HepG2 (cell line): Measurements from ENCODE around the gene SDK1. TPM values are rescaled to one million over a fixed set of nuclear protein-coding genes. Genes with fewer than 3 reads are reported as not detected.

ENCODE experiments used
- ATAC-seq: fragments of 200-7000 bp; cut with Tn5 transposase; 3 replicates; pipeline ENCODE4 v1.9.1; 2020; ENCODE audit warnings: mild to moderate bottlenecking, moderate library complexity
- BruUV-seq: library from RNA; stranded (reverse); fragments of 400-500 nt; replicated peaks from 2 replicates; lab custom pipeline; 2021; lab: Mats Ljungman, UMichigan
- CTCF ChIA-PET: fragments of 300-600 bp; formaldehyde crosslinking; extraction: SDS; loops from one replicate; lab custom pipeline; 2021; ENCODE audit warnings: low total read pairs, inconsistent platforms, low intra/inter-chr PET ratio; lab: Yijun Ruan, JAX
- POLR2A ChIA-PET: fragments of 350-600 bp; sonication (Branson Sonifier 250); formaldehyde crosslinking; loops from one replicate; lab custom pipeline; 2020; ENCODE audit warnings: antibody characterized with exemption, inconsistent platforms; lab: Yijun Ruan, JAX
- DNase-seq: peaks from one replicate; pipeline ENCODE4 v3.0.0-alpha.2; 2015; ENCODE audit warnings: low spot score
- FAIRE-seq: peaks from 3 replicates; lab custom pipeline; 2011; peaks lifted over from hg19 to GRCh38; lab: Jason Lieb, UNC
- H2AFZ ChIP-seq: one replicate; pipeline ENCODE4 v1.6.1; 2011; ENCODE audit warnings: low read length, inconsistent platforms
- H3K27ac ChIP-seq: fragments of 300-600 bp; 3 replicates; pipeline ENCODE4 v1.8.0; 2011; ENCODE audit warnings: mixed run types, mild to moderate bottlenecking, mixed read lengths, low read length, inconsistent platforms; ENCODE audit not compliant: insufficient read depth; ENCODE audit errors: extremely low read length
- H3K27me3 ChIP-seq, 2 experiments: fragments of 200-600 bp in 1 of 2; 2 replicates in 1 of 2; 3 replicates in 1 of 2; pipeline versions ENCODE4 v1.6.0 to v1.8.0; 2011; ENCODE audit warnings: low read length in 2 of 2, mild to moderate bottlenecking in 2 of 2, moderate library complexity in 2 of 2, inconsistent platforms in 1 of 2; ENCODE audit not compliant: insufficient read depth in 2 of 2, control insufficient read depth in 1 of 2
- H3K36me3 ChIP-seq, 2 experiments: fragments of 200-600 bp in 1 of 2; replicated peaks in 1 of 2; 2 replicates in 1 of 2; 3 replicates in 1 of 2; pipeline versions ENCODE4 v1.5.1 to v1.8.0; 2011; ENCODE audit warnings: low read length in 2 of 2, inconsistent platforms in 1 of 2; ENCODE audit not compliant: insufficient read depth in 2 of 2, control insufficient read depth in 1 of 2
- H3K4me1 ChIP-seq: 2 replicates; pipeline ENCODE4 v1.5.1; 2012; ENCODE audit warnings: low read length, inconsistent platforms; ENCODE audit not compliant: insufficient read depth
- H3K4me2 ChIP-seq: 2 replicates; pipeline ENCODE4 v1.6.0; 2011; ENCODE audit warnings: low read depth, low read length, inconsistent platforms
- H3K4me3 ChIP-seq, 3 experiments: fragments of 200-600 bp in 1 of 3; sonication (generic), shearing (Covaris generic) in 1 of 3; replicated peaks in 1 of 3; 2 replicates each; pipeline ENCODE4 v1.5.1; 2011 to 2016; ENCODE audit warnings: low read length in 3 of 3, inconsistent platforms in 2 of 3, low read depth in 2 of 3, mild to moderate bottlenecking in 2 of 3, control low read depth in 1 of 3, mixed read lengths in 1 of 3; ENCODE audit not compliant: insufficient read depth in 1 of 3
- H3K79me2 ChIP-seq: one replicate; pipeline ENCODE4 v1.6.1; 2011; ENCODE audit warnings: low read length, inconsistent platforms; ENCODE audit not compliant: insufficient read depth
- H3K9ac ChIP-seq: 2 replicates; pipeline ENCODE4 v1.6.0; 2011; ENCODE audit warnings: mild to moderate bottlenecking, low read depth, low read length, inconsistent platforms; ENCODE audit not compliant: insufficient read depth
- H3K9me3 ChIP-seq: 2 replicates; pipeline ENCODE4 v1.5.1; 2012; ENCODE audit warnings: mild to moderate bottlenecking, low read length
- H4K20me1 ChIP-seq: 2 replicates; pipeline ENCODE4 v1.6.0; 2011; ENCODE audit warnings: inconsistent platforms, mild to moderate bottlenecking, low read length, moderate library complexity; ENCODE audit not compliant: insufficient read depth
- BCL6 ChIP-seq: IDR thresholded peaks from 2 replicates; pipeline ENCODE4 v1.6.1; 2016; ENCODE audit warnings: missing genetic modification reagents, missing compliant biosample characterization
- CENPX ChIP-seq: sonication (generic); formaldehyde crosslinking; IDR thresholded peaks from 2 replicates; pipeline ENCODE4 v1.9.0; 2021; ENCODE audit warnings: mild to moderate bottlenecking, missing genetic modification reagents, moderate library complexity
- FOXO1 ChIP-seq: sonication (generic); formaldehyde crosslinking; IDR thresholded peaks from 2 replicates; pipeline ENCODE4 v1.4.0; 2020; ENCODE audit warnings: missing genetic modification reagents
- HMGXB4 ChIP-seq, 2 experiments: sonication (generic) in 1 of 2; formaldehyde crosslinking in 1 of 2; IDR thresholded peaks; 2 replicates each; pipeline versions ENCODE4 v1.4.0 to v1.6.1; 2018 to 2020; ENCODE audit warnings: missing genetic modification reagents in 2 of 2, borderline replicate concordance in 1 of 2, low read depth in 1 of 2, mild to moderate bottlenecking in 1 of 2, missing biosample characterization in 1 of 2
- LCORL ChIP-seq, 2 experiments: fragments of 450-650 bp in 1 of 2; sonication (generic) in 1 of 2; formaldehyde crosslinking in 1 of 2; IDR thresholded peaks; 2 replicates each; pipeline versions ENCODE4 v1.5.0 to v1.6.1; 2017 to 2020; ENCODE audit warnings: antibody characterized with exemption in 1 of 2, missing genetic modification reagents in 1 of 2
- MLXIP ChIP-seq: sonication (generic); formaldehyde crosslinking; IDR thresholded peaks from 2 replicates; pipeline ENCODE4 v1.9.0; 2021; ENCODE audit warnings: missing genetic modification reagents, borderline replicate concordance
- RELA ChIP-seq: sonication (generic); formaldehyde crosslinking; IDR thresholded peaks from 2 replicates; pipeline ENCODE4 v1.4.0; 2020; ENCODE audit warnings: missing genetic modification reagents
- SIN3B ChIP-seq: fragments of 150-350 bp; IDR thresholded peaks from 2 replicates; pipeline ENCODE4 v1.6.1; 2014; ENCODE audit warnings: low read length
- SOX13 ChIP-seq, 3 experiments: fragments of 450-650 bp in 1 of 3; sonication (generic) in 1 of 3; formaldehyde crosslinking in 1 of 3; IDR thresholded peaks in 2 of 3; conservative IDR thresholded peaks in 1 of 3; 2 replicates each; pipeline versions ENCODE4 v1.5.0 to v1.6.1; 2016 to 2020; ENCODE audit warnings: antibody characterized with exemption in 1 of 3, mild to moderate bottlenecking in 1 of 3, missing compliant biosample characterization in 1 of 3, missing genetic modification reagents in 1 of 3, moderate library complexity in 1 of 3
- TARDBP ChIP-seq: sonication (generic); formaldehyde crosslinking; IDR thresholded peaks from 2 replicates; pipeline ENCODE4 v1.8.0; 2022; ENCODE audit warnings: mild to moderate bottlenecking, missing genetic modification reagents
- ZBTB21 ChIP-seq: sonication (generic); formaldehyde crosslinking; IDR thresholded peaks from 2 replicates; pipeline ENCODE4 v1.4.0; 2020; ENCODE audit warnings: missing genetic modification reagents
- ZFP1 ChIP-seq: IDR thresholded peaks from 2 replicates; pipeline ENCODE4 v1.6.1; 2016
- ZFP62 ChIP-seq: sonication (generic); formaldehyde crosslinking; IDR thresholded peaks from 2 replicates; pipeline ENCODE4 v1.4.0; 2020; ENCODE audit warnings: missing genetic modification reagents
- ZNF121 ChIP-seq: sonication (generic); formaldehyde crosslinking; IDR thresholded peaks from 2 replicates; pipeline ENCODE4 v1.5.0; 2020; ENCODE audit warnings: mild to moderate bottlenecking, missing genetic modification reagents
- ZNF33B ChIP-seq: sonication (generic); formaldehyde crosslinking; IDR thresholded peaks from 2 replicates; pipeline ENCODE4 v1.5.1; 2020; ENCODE audit warnings: mild to moderate bottlenecking, missing genetic modification reagents
- ZNF816 ChIP-seq: sonication (generic); formaldehyde crosslinking; IDR thresholded peaks from 2 replicates; pipeline ENCODE4 v1.8.0; 2022; ENCODE audit warnings: missing genetic modification reagents, mild to moderate bottlenecking, borderline replicate concordance
- WGBS: methylation state at CpG from one replicate; pipeline ENCODE4 v1.1.6; 2017; ENCODE audit warnings: low lambda C conversion rate; 5-methylcytosine and 5-hydroxymethylcytosine counted together
- in situ Hi-C: cut with HindIII; loops from 2 replicates; pipeline ENCODE4 v1.10.0; 2017; ENCODE audit warnings: low pct_unique_long_range_greater_than_20kb; ENCODE audit not compliant: extremely low pct_ligation_motif_present
- intact Hi-C: fragments of 100-400 bp; cut with micrococcal nuclease; formaldehyde crosslinking; loops from one replicate; pipeline ENCODE4 v1.10.0; 2022; ENCODE audit not compliant: unreplicated experiment
- polyA plus RNA-seq, 8 experiments: library from polyadenylated mRNA; depleted of rRNA in 3 of 8; stranded (reverse) in 7 of 8; unstranded in 1 of 8; fragments of >200 nt; fragmentation: Illumina TruSeq in 4 of 8; extraction: Trizol in 4 of 8; gene quantifications; 2 replicates each; pipeline versions ENCODE4 v1.2.1 to v1.2.3, GENCODE V29; 2011 to 2016; ENCODE audit warnings: low read depth in 4 of 8, missing spikeins in 1 of 8, mixed read lengths in 1 of 8; ENCODE audit not compliant: insufficient read depth in 1 of 8
- total RNA-seq, 5 experiments: library from RNA; depleted of rRNA; stranded (reverse); fragments of >200 nt; fragmentation: Illumina TruSeq; extraction: Trizol; gene quantifications; 2 replicates each; pipeline ENCODE4 v1.2.3, GENCODE V29; 2016; ENCODE audit warnings: low read depth in 1 of 5
- TF ChIP-seq, protein P1 (sequence below): sonication (generic); formaldehyde crosslinking; conservative IDR thresholded peaks from 2 replicates; pipeline ENCODE4 v1.8.1; 2023; ENCODE audit warnings: missing genetic modification reagents

Gene SDK1
- total and polyA plus RNA-seq, 2 of the 13 experiments (the other 11 are each of a cell fraction or from before 2014, with no cell fraction given), result 0.35 to 2.4 TPM

- no peak overlapping the region for H3K27ac ChIP-seq
- POLR2A ChIA-PET, result no interaction called here
- H3K36me3 ChIP-seq, result no peaks in the 10 kb centered on the region
- WGBS, result 36% methylated on average over 19 of the region's 19 CpGs
- peak overlapping the region; percentile 41 for H3K4me2 ChIP-seq
- no peaks in the 10 kb centered on the region for H4K20me1 ChIP-seq
- in situ Hi-C loops, result no loop called here
- no peaks in the 10 kb centered on the region for H3K79me2 ChIP-seq
- no TSS peak for BruUV-seq
- peaks cover 40% of the 10 kb centered on the region for H3K4me1 ChIP-seq
- ATAC-seq (peak; percentile 85), DNase-seq (peak; percentile 73), FAIRE-seq (peak; percentile 60)
- no peaks in the 10 kb centered on the region for H3K27me3 ChIP-seq
- H3K4me3 ChIP-seq, result no peak overlapping the region
- no peaks in the 10 kb centered on the region for H3K9me3 ChIP-seq
- no peak overlapping the region for H3K9ac ChIP-seq
- CTCF ChIA-PET, result no interaction called here
- no peak overlapping the region for H2AFZ ChIP-seq
- intact Hi-C loops, result no loop called here
- TF ChIP-seq ZNF121 (CRISPR knock-in tag), result no peak
- no peak for TF ChIP-seq ZBTB21 (CRISPR knock-in tag)
- no peak for TF ChIP-seq HMGXB4 (CRISPR knock-in tag; IDR thresholded peaks at IDR 0.05; ENCODE audit: borderline replicate concordance in 1 of 2, low read depth in 1 of 2)
- no peak; the same call in 1 of the 2 replicates for TF ChIP-seq FOXO1
- TF ChIP-seq ZFP1, result no peak
- no peak for TF ChIP-seq ZFP62
- TF ChIP-seq ZNF816 (CRISPR knock-in tag), result no peak
- no peak for TF ChIP-seq TARDBP (CRISPR knock-in tag)
- peak; percentile 33; the same call in 1 of the 2 replicates for TF ChIP-seq BCL6 (CRISPR knock-in tag)
- TF ChIP-seq ZNF33B (CRISPR knock-in tag), result no peak
- TF ChIP-seq CENPX, result no peak
- TF ChIP-seq, protein P1, sequence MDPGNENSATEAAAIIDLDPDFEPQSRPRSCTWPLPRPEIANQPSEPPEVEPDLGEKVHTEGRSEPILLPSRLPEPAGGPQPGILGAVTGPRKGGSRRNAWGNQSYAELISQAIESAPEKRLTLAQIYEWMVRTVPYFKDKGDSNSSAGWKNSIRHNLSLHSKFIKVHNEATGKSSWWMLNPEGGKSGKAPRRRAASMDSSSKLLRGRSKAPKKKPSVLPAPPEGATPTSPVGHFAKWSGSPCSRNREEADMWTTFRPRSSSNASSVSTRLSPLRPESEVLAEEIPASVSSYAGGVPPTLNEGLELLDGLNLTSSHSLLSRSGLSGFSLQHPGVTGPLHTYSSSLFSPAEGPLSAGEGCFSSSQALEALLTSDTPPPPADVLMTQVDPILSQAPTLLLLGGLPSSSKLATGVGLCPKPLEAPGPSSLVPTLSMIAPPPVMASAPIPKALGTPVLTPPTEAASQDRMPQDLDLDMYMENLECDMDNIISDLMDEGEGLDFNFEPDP (CRISPR knock-in tag), result no peak
- no peak for TF ChIP-seq SIN3B
- TF ChIP-seq SOX13 (IDR thresholded peaks at IDR 0.05), result no peak
- 0 out of 4 replicates have a peak, but pooled peaks of 1 of the 2 experiments have one; percentile 19 for TF ChIP-seq SOX13 (CRISPR knock-in tag; conservative IDR thresholded peaks at IDR 0.05 in 1 of 2, IDR thresholded peaks at IDR 0.05 in 1 of 2)
- TF ChIP-seq RELA (CRISPR knock-in tag), result no peak
- TF ChIP-seq MLXIP, result no peak
- TF ChIP-seq LCORL (IDR thresholded peaks at IDR 0.05), result no peak
- peak; percentile 67; the same call in 1 of the 2 replicates for TF ChIP-seq LCORL (CRISPR knock-in tag; IDR thresholded peaks at IDR 0.05)
Measured at GRCh38 chr7:4240520-4241303, 939.7 kb downstream of the SDK1 start.
